Neural crest cell (in vitro differentiated cells): ENCODE measurements around the gene UBXN11. TPM values are rescaled to one million over a fixed set of nuclear protein-coding genes. Genes with fewer than 3 reads are reported as not detected.

Experiments
- DNase-seq: peaks from one replicate; pipeline ENCODE4 v3.0.0; 2021; ENCODE audit warnings: low read depth, mixed read lengths, low spot score
- H3K27ac Mint-ChIP-seq: one replicate; pipeline ENCODE4 v1.8.0; 2021; ENCODE audit warnings: mild to moderate bottlenecking, mixed read lengths; ENCODE audit not compliant: unreplicated experiment
- H3K27me3 Mint-ChIP-seq: 2 replicates; pipeline ENCODE4 v1.8.0; 2021; ENCODE audit warnings: low read depth, mild to moderate bottlenecking, mixed read lengths
- H3K36me3 Mint-ChIP-seq: 2 replicates; pipeline ENCODE4 v1.8.0; 2021; ENCODE audit warnings: low read depth, mild to moderate bottlenecking, mixed read lengths
- H3K4me1 Mint-ChIP-seq: 2 replicates; pipeline ENCODE4 v1.8.0; 2021; ENCODE audit warnings: mixed read lengths
- H3K4me3 Mint-ChIP-seq: one replicate; pipeline ENCODE4 v1.8.0; 2021; ENCODE audit warnings: mild to moderate bottlenecking, mixed read lengths
- H3K9me3 Mint-ChIP-seq: 2 replicates; pipeline ENCODE4 v1.8.0; 2021; ENCODE audit warnings: mixed read lengths
- long read RNA-seq: library from polyadenylated mRNA; unstranded; transcript quantifications from one replicate; pipeline ENCODE4 v2.0.0, GENCODE V29; 2020
- total RNA-seq: library from RNA; stranded (reverse); gene quantifications from 2 replicates; pipeline ENCODE4 v1.2.1, GENCODE V29; 2021
- TF ChIP-seq, protein P1 (sequence below): fragments of 200-600 bp; sonication (generic); conservative IDR thresholded peaks from 2 replicates; pipeline ENCODE4 v1.5.0; 2021; ENCODE audit warnings: antibody characterized with exemption, mild to moderate bottlenecking

Gene UBXN11, protein sequence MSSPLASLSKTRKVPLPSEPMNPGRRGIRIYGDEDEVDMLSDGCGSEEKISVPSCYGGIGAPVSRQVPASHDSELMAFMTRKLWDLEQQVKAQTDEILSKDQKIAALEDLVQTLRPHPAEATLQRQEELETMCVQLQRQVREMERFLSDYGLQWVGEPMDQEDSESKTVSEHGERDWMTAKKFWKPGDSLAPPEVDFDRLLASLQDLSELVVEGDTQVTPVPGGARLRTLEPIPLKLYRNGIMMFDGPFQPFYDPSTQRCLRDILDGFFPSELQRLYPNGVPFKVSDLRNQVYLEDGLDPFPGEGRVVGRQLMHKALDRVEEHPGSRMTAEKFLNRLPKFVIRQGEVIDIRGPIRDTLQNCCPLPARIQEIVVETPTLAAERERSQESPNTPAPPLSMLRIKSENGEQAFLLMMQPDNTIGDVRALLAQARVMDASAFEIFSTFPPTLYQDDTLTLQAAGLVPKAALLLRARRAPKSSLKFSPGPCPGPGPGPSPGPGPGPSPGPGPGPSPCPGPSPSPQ
- 33.5 and 35.5 TPM in 2 replicates for total RNA-seq
- long read RNA-seq, partial matches to known transcripts: 1 of 12 reads
- long read RNA-seq, other reads (novel, unspliced or antisense): 9 of 12 reads

DNA sequence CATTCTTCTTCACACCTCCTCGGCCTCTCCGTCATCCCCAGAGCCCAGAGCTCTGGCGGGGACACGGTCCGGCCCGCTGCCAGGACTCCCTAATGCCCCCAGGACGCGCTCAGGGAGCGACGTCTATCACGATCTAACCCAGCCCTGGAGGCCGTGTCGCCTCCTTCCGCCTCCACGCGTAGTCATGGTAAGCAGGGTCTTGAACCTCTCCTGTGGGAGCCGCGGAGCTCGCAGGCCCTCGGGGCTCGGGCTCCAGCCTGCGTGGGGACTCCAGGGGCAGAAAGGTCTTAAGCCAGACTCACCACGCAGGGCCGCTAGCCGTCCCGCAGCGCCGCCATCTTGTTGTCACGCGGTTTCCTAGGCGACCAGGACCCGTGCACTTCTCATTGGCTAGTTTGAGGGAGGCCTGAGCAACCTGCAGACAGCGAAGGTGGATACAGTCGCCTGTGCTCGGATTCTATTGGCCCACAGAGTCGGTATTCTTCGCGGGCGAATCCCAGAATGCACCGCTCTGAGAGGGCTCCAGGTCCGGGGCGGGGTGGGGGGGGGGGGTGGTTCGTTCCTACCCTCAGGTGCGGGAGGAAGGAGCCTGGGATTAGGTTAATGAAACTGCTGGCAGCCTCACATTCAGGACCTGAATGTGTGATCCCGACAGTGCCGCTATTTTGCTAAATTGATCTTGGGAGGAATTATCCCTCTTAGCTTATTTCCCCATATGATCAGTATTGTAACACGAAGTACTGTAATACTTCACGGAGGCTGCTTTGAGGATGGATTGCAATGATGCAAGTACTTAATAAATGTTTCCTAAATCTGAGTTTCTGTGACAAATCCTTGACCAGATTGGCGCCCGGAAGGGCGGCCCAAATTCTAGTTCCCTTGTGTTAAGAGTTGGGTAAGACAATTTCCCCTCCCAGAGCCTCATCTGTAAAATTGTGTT lies at the start of gene UBXN11:
Gene UBXN11 (minus strand): TSS at position 347 of the 940 bp plus-strand sequence. CDS start 3,753 bp downstream, outside the sequence.
- peaks cover 17% of the 10 kb centered on the region for H3K4me1 Mint-ChIP-seq
- TF ChIP-seq, protein P1, sequence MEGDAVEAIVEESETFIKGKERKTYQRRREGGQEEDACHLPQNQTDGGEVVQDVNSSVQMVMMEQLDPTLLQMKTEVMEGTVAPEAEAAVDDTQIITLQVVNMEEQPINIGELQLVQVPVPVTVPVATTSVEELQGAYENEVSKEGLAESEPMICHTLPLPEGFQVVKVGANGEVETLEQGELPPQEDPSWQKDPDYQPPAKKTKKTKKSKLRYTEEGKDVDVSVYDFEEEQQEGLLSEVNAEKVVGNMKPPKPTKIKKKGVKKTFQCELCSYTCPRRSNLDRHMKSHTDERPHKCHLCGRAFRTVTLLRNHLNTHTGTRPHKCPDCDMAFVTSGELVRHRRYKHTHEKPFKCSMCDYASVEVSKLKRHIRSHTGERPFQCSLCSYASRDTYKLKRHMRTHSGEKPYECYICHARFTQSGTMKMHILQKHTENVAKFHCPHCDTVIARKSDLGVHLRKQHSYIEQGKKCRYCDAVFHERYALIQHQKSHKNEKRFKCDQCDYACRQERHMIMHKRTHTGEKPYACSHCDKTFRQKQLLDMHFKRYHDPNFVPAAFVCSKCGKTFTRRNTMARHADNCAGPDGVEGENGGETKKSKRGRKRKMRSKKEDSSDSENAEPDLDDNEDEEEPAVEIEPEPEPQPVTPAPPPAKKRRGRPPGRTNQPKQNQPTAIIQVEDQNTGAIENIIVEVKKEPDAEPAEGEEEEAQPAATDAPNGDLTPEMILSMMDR: no peak
- H3K27me3 Mint-ChIP-seq: no peaks in the 10 kb centered on the region
- no peaks in the 10 kb centered on the region for H3K9me3 Mint-ChIP-seq
- peak within 1 kb of the TSS; percentile 100 for H3K4me3 Mint-ChIP-seq
- DNase-seq: peak; percentile 80
- peak within 1 kb of the TSS; percentile 98 for H3K27ac Mint-ChIP-seq
- no peaks in the 10 kb centered on the region for H3K36me3 Mint-ChIP-seq

DNA sequence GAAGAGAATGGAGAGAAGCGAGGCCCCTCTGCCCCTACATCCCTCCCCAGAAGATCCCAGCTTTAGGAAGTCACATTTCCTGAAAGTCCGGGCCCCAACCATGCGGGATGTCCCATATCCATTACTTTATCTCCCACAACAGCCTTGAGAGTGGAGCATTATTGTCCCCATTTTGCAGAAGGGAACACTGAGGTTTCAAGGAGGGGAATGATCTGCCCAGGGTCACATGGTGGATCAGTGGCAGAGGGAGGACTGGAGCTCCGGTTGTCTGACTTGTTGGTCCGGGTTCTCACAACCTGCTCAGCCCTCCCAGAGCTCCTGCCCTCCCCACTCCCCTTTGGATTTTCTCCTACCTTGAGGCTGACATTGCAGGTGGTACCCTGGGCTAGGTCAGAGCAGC lies 49.7 kb upstream of the UBXN11 start:
- Mint-ChIP-seq H3K27me3 (peaks cover 29% of the 10 kb centered on the region), H3K4me3 (no peak overlapping the region), H3K9me3 (no peaks in the 10 kb centered on the region), H3K4me1 (peaks cover 48% of the 10 kb centered on the region), H3K27ac (peak overlapping the region; percentile 94), H3K36me3 (no peaks in the 10 kb centered on the region)
- TF ChIP-seq, protein P1: no peak
- DNase-seq: no peak

DNA sequence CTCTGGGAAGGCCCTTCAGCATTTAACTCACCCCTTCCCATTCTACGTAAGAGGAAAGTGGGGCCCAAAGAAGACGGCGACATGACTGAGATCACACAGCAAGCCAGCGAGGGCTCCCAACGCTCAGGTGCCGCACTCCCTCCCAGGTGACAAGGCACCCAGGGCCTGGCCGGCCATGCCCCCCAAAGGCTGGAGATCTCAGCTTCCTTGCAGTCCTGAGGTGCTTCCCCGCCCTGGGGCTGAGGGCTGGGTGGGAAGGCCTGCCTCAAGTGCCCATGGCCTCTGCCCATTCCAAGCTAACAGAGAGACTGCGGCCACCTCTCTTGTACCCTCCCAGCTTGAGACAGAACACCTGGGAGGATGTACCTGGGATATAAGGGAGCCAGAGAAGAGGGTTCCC lies 48.5 kb upstream of the UBXN11 start:
- H3K36me3 Mint-ChIP-seq: no peaks in the 10 kb centered on the region
- no peaks in the 10 kb centered on the region for H3K9me3 Mint-ChIP-seq
- H3K27me3 Mint-ChIP-seq: peaks cover 18% of the 10 kb centered on the region
- peaks cover 54% of the 10 kb centered on the region for H3K4me1 Mint-ChIP-seq
- no peak for DNase-seq
- no peak overlapping the region for H3K27ac Mint-ChIP-seq
- H3K4me3 Mint-ChIP-seq: no peak overlapping the region
- TF ChIP-seq, protein P1: no peak

DNA sequence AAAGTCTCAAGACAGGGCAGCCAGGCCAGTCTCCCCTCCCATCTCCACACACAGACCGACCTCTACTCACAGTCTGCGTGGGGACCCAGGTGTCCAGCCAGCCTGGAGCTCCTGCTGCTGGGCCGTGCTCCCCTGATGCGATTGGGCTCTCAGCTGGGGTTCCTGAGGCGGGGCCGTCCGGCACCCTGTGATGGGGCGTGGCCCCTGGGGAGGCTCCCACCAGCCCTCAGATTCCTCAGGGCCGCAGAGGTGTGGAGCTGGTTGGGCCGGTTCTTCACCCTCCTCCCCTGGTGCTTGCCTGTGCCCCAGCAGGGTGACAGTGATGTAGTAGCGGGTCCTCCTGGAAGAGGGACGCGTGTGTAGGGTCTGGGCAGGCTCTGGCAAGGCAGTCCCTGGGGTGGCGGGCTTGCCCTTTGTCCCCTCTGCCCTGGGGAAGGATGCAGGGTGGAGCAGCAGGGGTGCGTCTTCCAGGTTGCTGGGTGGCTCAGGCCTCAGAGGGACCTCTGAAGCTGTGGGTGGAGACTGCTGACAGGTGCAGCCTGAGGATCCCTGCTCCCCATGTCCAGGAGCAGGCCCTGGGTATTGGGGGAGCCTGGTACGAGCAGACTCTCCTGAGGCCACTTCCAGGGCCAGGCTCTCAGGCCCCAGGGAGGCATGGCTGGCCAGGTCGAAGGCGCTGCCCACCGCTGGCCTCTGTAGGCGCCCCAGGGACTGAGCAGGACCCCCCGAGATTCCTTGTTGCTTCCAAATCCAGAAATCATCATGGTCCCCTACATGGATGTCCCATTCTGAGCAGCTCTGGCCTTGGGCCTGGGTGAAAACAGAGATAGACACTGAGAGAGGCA lies 47.8 kb upstream of the UBXN11 start, which contains the start of gene CRYBG2:
Gene CRYBG2 (minus strand): TSS at position 155 of the 845 bp plus-strand sequence. CDS start 7,473 bp downstream, outside the sequence.
- H3K4me3 Mint-ChIP-seq: no peak within 1 kb of the TSS
- H3K27ac Mint-ChIP-seq: peak within 1 kb of the TSS; percentile 35
- H3K9me3 Mint-ChIP-seq: no peaks in the 10 kb centered on the region
- no peak for DNase-seq
- no peaks in the 10 kb centered on the region for H3K36me3 Mint-ChIP-seq
- TF ChIP-seq, protein P1: no peak
- peaks cover 55% of the 10 kb centered on the region for H3K4me1 Mint-ChIP-seq
- H3K27me3 Mint-ChIP-seq: peaks cover 11% of the 10 kb centered on the region
